Measurements from ENCODE around the gene INHBC.

Gene INHBC

DNA sequence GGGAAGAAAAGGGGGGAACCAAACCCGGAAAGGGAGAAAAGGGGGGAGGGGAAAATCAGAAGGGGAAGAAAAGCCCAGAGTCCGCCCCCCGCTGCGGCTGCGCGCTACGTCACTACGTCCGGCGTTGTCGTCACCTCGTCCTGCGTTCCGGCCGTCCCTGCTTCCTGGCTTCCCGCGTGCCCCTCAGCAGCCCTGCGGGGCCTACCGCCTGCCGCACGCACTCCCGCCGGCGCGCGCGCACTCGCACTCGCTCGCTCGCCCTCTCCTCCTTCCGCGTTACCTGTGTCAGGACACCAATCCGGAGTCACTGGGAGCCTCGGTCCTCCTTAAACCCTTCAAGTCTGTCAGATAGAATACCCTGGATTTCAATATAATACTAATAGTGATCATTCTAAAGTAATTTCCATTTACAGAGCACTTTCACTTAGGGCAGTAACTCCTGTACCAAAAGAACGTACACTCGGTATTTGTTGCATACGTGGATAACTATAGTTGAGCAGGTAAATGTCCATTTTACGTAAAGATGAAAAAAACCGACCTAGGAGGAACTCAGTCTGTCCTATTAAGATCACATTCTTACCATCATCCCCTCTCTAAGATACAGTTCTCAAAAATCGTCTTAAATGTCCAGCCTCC, 3.5 kb upstream of the INHBC start, which contains the start of gene R3HDM2 (continued):
- TF ChIP-seq ZFP3 (tag by site-specific recombination; IDR thresholded peaks at IDR 0.05; ENCODE audit: low read depth), result no peak
- TF ChIP-seq ZNF514 (tag by site-specific recombination; IDR thresholded peaks at IDR 0.05), result no peak
- TF ChIP-seq ZNF169 (tag by site-specific recombination; IDR thresholded peaks at IDR 0.05), result no peak
- no peak for TF ChIP-seq REPIN1 (tag by site-specific recombination; IDR thresholded peaks at IDR 0.05; ENCODE audit: low read depth)
- no peak for TF ChIP-seq HOXC10 (CRISPR knock-in tag; IDR thresholded peaks at IDR 0.05)
- TF ChIP-seq ZNF248 (tag by site-specific recombination; IDR thresholded peaks at IDR 0.05), result no peak
- no peak for TF ChIP-seq YY2 (tag by site-specific recombination; IDR thresholded peaks at IDR 0.05)
- TF ChIP-seq ZNF2 (tag by site-specific recombination; IDR thresholded peaks at IDR 0.05), result peak; percentile 72
- no peak for TF ChIP-seq ZNF140 (tag by site-specific recombination; IDR thresholded peaks at IDR 0.05)
- TF ChIP-seq ZNF423 (tag by site-specific recombination; IDR thresholded peaks at IDR 0.05), result no peak
- TF ChIP-seq ZNF76 (tag by site-specific recombination; IDR thresholded peaks at IDR 0.05; ENCODE audit: borderline replicate concordance, low read depth), result peak; percentile 69; the same call in 1 of the 2 replicates
- no peak for TF ChIP-seq HOXA7 (CRISPR knock-in tag; IDR thresholded peaks at IDR 0.05; ENCODE audit: borderline replicate concordance)
- TF ChIP-seq, protein P1, sequence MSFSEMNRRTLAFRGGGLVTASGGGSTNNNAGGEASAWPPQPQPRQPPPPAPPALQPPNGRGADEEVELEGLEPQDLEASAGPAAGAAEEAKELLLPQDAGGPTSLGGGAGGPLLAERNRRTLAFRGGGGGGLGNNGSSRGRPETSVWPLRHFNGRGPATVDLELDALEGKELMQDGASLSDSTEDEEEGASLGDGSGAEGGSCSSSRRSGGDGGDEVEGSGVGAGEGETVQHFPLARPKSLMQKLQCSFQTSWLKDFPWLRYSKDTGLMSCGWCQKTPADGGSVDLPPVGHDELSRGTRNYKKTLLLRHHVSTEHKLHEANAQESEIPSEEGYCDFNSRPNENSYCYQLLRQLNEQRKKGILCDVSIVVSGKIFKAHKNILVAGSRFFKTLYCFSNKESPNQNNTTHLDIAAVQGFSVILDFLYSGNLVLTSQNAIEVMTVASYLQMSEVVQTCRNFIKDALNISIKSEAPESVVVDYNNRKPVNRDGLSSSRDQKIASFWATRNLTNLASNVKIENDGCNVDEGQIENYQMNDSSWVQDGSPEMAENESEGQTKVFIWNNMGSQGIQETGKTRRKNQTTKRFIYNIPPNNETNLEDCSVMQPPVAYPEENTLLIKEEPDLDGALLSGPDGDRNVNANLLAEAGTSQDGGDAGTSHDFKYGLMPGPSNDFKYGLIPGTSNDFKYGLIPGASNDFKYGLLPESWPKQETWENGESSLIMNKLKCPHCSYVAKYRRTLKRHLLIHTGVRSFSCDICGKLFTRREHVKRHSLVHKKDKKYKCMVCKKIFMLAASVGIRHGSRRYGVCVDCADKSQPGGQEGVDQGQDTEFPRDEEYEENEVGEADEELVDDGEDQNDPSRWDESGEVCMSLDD (tag by site-specific recombination; IDR thresholded peaks at IDR 0.05), result no peak
- TF ChIP-seq ZBTB17 (tag by site-specific recombination; IDR thresholded peaks at IDR 0.05), result peak; percentile 92
- TF ChIP-seq KLF7 (tag by site-specific recombination; IDR thresholded peaks at IDR 0.05; ENCODE audit: borderline replicate concordance), result no peak
- TF ChIP-seq ZNF529 (tag by site-specific recombination; IDR thresholded peaks at IDR 0.05; ENCODE audit: insufficient replicate concordance), result no peak
- no peak for TF ChIP-seq ZNF146 (tag by site-specific recombination; IDR thresholded peaks at IDR 0.05)
- TF ChIP-seq, protein P2, sequence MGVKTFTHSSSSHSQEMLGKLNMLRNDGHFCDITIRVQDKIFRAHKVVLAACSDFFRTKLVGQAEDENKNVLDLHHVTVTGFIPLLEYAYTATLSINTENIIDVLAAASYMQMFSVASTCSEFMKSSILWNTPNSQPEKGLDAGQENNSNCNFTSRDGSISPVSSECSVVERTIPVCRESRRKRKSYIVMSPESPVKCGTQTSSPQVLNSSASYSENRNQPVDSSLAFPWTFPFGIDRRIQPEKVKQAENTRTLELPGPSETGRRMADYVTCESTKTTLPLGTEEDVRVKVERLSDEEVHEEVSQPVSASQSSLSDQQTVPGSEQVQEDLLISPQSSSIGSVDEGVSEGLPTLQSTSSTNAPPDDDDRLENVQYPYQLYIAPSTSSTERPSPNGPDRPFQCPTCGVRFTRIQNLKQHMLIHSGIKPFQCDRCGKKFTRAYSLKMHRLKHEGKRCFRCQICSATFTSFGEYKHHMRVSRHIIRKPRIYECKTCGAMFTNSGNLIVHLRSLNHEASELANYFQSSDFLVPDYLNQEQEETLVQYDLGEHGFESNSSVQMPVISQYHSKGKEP (tag by site-specific recombination; IDR thresholded peaks at IDR 0.05), result no peak
- TF ChIP-seq ZNF624 (tag by site-specific recombination; IDR thresholded peaks at IDR 0.05), result no peak
- no peak for TF ChIP-seq ZNF623 (tag by site-specific recombination; IDR thresholded peaks at IDR 0.05)
- TF ChIP-seq GLI2 (tag by site-specific recombination; IDR thresholded peaks at IDR 0.05; ENCODE audit: borderline replicate concordance, low read depth), result no peak
- TF ChIP-seq ZNF600 (tag by site-specific recombination; IDR thresholded peaks at IDR 0.05), result peak; percentile 79
- no peak for TF ChIP-seq ZNF654 (tag by site-specific recombination; IDR thresholded peaks at IDR 0.05; ENCODE audit: low read depth)
- TF ChIP-seq, protein P3, sequence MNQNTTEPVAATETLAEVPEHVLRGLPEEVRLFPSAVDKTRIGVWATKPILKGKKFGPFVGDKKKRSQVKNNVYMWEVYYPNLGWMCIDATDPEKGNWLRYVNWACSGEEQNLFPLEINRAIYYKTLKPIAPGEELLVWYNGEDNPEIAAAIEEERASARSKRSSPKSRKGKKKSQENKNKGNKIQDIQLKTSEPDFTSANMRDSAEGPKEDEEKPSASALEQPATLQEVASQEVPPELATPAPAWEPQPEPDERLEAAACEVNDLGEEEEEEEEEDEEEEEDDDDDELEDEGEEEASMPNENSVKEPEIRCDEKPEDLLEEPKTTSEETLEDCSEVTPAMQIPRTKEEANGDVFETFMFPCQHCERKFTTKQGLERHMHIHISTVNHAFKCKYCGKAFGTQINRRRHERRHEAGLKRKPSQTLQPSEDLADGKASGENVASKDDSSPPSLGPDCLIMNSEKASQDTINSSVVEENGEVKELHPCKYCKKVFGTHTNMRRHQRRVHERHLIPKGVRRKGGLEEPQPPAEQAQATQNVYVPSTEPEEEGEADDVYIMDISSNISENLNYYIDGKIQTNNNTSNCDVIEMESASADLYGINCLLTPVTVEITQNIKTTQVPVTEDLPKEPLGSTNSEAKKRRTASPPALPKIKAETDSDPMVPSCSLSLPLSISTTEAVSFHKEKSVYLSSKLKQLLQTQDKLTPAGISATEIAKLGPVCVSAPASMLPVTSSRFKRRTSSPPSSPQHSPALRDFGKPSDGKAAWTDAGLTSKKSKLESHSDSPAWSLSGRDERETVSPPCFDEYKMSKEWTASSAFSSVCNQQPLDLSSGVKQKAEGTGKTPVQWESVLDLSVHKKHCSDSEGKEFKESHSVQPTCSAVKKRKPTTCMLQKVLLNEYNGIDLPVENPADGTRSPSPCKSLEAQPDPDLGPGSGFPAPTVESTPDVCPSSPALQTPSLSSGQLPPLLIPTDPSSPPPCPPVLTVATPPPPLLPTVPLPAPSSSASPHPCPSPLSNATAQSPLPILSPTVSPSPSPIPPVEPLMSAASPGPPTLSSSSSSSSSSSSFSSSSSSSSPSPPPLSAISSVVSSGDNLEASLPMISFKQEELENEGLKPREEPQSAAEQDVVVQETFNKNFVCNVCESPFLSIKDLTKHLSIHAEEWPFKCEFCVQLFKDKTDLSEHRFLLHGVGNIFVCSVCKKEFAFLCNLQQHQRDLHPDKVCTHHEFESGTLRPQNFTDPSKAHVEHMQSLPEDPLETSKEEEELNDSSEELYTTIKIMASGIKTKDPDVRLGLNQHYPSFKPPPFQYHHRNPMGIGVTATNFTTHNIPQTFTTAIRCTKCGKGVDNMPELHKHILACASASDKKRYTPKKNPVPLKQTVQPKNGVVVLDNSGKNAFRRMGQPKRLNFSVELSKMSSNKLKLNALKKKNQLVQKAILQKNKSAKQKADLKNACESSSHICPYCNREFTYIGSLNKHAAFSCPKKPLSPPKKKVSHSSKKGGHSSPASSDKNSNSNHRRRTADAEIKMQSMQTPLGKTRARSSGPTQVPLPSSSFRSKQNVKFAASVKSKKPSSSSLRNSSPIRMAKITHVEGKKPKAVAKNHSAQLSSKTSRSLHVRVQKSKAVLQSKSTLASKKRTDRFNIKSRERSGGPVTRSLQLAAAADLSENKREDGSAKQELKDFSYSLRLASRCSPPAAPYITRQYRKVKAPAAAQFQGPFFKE (tag by site-specific recombination; IDR thresholded peaks at IDR 0.05; ENCODE audit: borderline replicate concordance), result no peak
- TF ChIP-seq, protein P4, sequence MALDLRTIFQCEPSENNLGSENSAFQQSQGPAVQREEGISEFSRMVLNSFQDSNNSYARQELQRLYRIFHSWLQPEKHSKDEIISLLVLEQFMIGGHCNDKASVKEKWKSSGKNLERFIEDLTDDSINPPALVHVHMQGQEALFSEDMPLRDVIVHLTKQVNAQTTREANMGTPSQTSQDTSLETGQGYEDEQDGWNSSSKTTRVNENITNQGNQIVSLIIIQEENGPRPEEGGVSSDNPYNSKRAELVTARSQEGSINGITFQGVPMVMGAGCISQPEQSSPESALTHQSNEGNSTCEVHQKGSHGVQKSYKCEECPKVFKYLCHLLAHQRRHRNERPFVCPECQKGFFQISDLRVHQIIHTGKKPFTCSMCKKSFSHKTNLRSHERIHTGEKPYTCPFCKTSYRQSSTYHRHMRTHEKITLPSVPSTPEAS (tag by site-specific recombination; IDR thresholded peaks at IDR 0.05), result no peak
- TF ChIP-seq ZNF747 (tag by site-specific recombination; IDR thresholded peaks at IDR 0.05), result no peak
- TF ChIP-seq, protein P5, sequence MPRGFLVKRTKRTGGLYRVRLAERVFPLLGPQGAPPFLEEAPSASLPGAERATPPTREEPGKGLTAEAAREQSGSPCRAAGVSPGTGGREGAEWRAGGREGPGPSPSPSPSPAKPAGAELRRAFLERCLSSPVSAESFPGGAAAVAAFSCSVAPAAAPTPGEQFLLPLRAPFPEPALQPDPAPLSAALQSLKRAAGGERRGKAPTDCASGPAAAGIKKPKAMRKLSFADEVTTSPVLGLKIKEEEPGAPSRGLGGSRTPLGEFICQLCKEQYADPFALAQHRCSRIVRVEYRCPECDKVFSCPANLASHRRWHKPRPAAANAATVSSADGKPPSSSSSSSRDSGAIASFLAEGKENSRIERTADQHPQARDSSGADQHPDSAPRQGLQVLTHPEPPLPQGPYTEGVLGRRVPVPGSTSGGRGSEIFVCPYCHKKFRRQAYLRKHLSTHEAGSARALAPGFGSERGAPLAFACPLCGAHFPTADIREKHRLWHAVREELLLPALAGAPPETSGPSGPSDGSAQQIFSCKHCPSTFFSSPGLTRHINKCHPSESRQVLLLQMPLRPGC (tag by site-specific recombination; IDR thresholded peaks at IDR 0.05), result no peak; the same call in 1 of the 2 replicates
- TF ChIP-seq ZNF16 (tag by site-specific recombination; IDR thresholded peaks at IDR 0.05; ENCODE audit: low read depth), result no peak
- no peak for TF ChIP-seq ZNF133 (tag by site-specific recombination; IDR thresholded peaks at IDR 0.05)
